ENCODE data around the gene GNG13.
"Not testable (repeated sequence)": the region's sequence is repeated elsewhere in the genome, so short reads cannot be mapped to it uniquely, and the experiment has no call there.

The GNG13 gene

DNA sequence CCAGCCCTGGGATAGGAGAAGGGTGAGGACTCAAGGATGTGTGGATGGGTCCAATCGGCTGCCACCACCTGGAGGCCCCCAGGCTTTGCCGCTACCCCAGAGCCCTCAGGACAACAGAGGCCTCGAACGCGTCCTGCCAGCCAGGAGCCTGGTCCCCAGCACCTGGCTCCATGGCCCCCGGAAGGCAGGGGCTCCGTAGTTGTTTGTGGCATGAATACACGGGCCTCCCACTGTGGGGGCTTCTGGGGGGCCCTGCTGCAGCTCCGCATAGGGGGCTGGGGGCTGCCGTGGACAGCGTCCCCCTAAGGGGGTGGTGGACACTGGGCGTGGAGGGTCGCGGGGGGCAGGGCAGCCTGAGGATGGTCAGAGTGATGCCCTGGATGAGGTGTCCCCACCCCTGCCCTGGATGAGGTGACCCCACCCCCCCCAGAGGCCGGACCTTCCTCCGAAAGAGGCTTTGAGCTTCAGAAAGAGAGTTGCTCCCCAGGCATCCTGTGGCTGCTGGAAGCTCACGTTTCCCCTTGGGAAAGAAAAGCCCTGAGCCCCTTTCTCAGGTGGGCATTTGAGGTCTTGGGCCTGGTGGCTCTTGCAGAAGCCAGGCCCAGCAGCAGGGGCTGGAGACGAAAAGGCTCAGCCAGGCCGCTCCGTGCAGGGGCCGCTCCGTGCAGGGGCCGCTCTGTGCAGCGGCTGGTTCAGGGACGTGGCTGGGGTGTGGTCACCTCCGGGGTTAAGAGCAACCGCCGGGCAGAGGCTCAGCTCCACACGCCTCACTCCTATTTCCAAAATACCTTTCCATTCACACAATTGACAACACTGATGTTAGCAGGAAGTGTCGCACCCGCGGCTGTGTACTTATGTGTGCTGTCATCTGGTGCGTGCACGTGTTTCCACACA lies 40.3 kb upstream of the GNG13 start:
- CTCF ChIA-PET, result no interaction called here
- POLR2A ChIA-PET, result no interaction called here
- TF ChIP-seq CTCF (IDR thresholded peaks at IDR 0.05; ENCODE audit: insufficient read depth, low read length, missing control alignments), result no peak
- no peak overlapping the region for H3K4me3 ChIP-seq (ENCODE audit: low read depth, low read length)
- no peak for DNase-seq (ENCODE audit: low read depth, low spot score)

DNA sequence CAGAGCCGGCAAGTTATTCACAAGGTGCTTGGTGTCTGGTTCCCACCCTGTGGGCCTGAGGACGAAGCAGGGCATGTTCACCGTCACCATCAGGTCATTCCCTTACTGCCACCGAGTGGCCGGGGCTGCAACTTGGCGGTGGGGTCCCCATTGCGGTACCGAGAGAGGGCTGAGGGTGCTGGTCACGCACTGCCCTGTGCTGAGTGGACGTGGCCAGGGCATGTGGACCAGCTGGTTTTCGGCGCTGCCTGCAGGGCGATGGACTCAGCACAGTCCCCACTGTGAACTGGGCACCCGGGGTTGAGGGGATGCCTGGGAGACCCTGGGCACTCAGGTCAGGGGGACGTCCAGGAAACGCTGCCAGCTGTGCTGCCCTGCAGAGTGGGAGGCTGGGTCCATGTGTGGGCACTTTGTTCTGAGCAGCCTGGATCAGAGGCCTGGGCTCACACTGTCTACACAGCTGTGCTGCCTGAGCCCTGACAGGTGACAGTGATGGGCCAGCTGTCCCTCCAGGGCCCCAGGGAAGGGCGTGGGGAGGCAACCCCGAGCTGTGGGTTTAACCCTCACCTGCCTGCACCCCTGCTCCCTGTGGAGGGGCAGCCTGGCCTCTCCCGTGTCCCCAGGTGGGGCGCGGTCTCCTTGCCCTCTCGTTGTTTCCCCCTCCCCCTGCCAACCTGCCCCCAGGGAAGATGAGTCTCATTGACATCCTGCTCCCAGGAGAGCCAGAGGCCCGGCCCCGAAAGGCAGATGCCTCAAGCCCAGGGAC lies 39.3 kb upstream of the GNG13 start:
- no peak for TF ChIP-seq CTCF (IDR thresholded peaks at IDR 0.05; ENCODE audit: insufficient read depth, low read length, missing control alignments)
- CTCF ChIA-PET, result no interaction called here
- POLR2A ChIA-PET, result no interaction called here
- no peak overlapping the region for H3K4me3 ChIP-seq (ENCODE audit: low read depth, low read length)
- DNase-seq (ENCODE audit: low read depth, low spot score), result no peak

DNA sequence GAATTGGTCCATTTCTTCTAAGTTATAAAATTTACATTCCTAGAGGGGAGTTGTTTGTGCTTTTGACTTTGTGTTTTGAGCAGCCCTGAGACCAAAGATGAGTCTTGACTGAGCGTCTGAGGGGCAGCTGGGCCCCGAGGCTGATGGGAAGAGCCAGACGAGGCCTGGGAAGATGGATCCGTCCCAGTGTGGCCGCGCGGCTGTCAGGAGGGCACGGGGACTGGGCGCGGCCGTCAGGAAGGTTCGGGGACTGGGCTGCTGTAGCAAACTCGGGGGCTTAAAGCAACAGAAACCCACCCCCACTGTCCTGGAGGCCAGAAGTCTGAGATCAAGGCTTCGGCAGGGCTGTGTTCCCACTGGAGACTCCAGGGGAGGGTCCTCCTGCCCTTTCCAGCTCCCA lies 38.2 kb upstream of the GNG13 start:
- H3K4me3 ChIP-seq (ENCODE audit: low read depth, low read length), result no peak overlapping the region
- POLR2A ChIA-PET, result interaction anchor here (0.6 kb wide), 1 partner anchor 24 kb away, joined by 3 read pairs; no protein-coding TSS in a partner anchor
- no peak for TF ChIP-seq CTCF (IDR thresholded peaks at IDR 0.05; ENCODE audit: insufficient read depth, low read length, missing control alignments)
- DNase-seq (ENCODE audit: low read depth, low spot score), result no peak
- CTCF ChIA-PET, result no interaction called here

- CTCF ChIA-PET; H3K4me3 ChIP-seq (ENCODE audit: low read depth, low read length); POLR2A ChIA-PET; DNase-seq (ENCODE audit: low read depth, low spot score): not testable (repeated sequence)
These were observed 36.3 kb upstream of the GNG13 start for GRCh38 chr16:836822-837221.

- ChIA-PET POLR2A (no interaction called here), CTCF (no interaction called here)
- DNase-seq (ENCODE audit: low read depth, low spot score), result no peak
- no peak for TF ChIP-seq CTCF (IDR thresholded peaks at IDR 0.05; ENCODE audit: insufficient read depth, low read length, missing control alignments)
- no peak overlapping the region for H3K4me3 ChIP-seq (ENCODE audit: low read depth, low read length)
These were observed 35.7 kb upstream of the GNG13 start for GRCh38 chr16:836221-836620.

DNA sequence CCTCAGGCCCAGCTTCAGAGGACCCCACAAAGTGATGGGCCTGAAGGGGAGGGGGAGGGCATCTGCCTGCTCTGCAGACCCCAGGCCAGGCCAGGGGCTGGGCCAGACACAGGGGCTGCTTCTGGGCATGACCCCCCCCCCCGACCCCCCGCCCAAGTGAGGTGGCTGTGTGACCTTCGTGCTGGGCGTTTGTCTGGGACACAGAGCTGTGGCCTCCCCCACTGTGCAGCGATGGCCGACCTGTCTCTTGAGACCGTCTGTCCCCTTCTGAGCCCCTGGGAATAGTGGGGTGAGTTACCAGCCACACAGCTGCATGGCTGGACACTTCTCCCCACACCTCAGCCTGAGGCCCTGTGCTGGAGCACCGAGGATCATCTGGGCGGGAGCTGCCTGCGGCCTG lies 34.8 kb upstream of the GNG13 start:
- DNase-seq (ENCODE audit: low read depth, low spot score), result no peak
- no peak overlapping the region for H3K4me3 ChIP-seq (ENCODE audit: low read depth, low read length)
- TF ChIP-seq CTCF (IDR thresholded peaks at IDR 0.05; ENCODE audit: insufficient read depth, low read length, missing control alignments), result no peak
- CTCF ChIA-PET, result no interaction called here
- POLR2A ChIA-PET, result no interaction called here
